Endodermal cell (in vitro differentiated cells): ENCODE results near the gene SLC9A3. TPM values are rescaled to one million over a fixed set of nuclear protein-coding genes. Genes with fewer than 3 reads are reported as not detected.

Experiments used
- DNase-seq: peaks from one replicate; pipeline ENCODE4 v3.0.0-alpha.2; 2017
- H3K27ac ChIP-seq: 2 replicates; pipeline ENCODE4 v1.5.1; 2013; ENCODE audit warnings: mild to moderate bottlenecking, low read depth, low read length, moderate library complexity
- H3K27me3 ChIP-seq: 2 replicates; pipeline ENCODE4 v1.6.1; 2013; ENCODE audit warnings: mild to moderate bottlenecking, low read length, moderate library complexity; ENCODE audit not compliant: insufficient read depth, control insufficient read depth, poor library complexity, severe bottlenecking
- H3K36me3 ChIP-seq: 2 replicates; pipeline ENCODE4 v1.7.0; 2013; ENCODE audit warnings: mild to moderate bottlenecking, low read length, moderate library complexity; ENCODE audit not compliant: control insufficient read depth, insufficient read depth
- H3K4me1 ChIP-seq: one replicate; pipeline ENCODE4 v1.7.0; 2013; ENCODE audit warnings: low read length; ENCODE audit not compliant: control insufficient read depth, insufficient read depth
- H3K4me3 ChIP-seq: 2 replicates; pipeline ENCODE4 v1.5.1; 2013; ENCODE audit warnings: mild to moderate bottlenecking, low read length, moderate library complexity
- H3K9ac ChIP-seq: 2 replicates; pipeline ENCODE4 v1.6.1; 2013; ENCODE audit warnings: mild to moderate bottlenecking, low read length, moderate library complexity; ENCODE audit not compliant: poor library complexity, severe bottlenecking; ENCODE audit errors: extremely low read depth
- H3K9me3 ChIP-seq: 2 replicates; pipeline ENCODE4 v1.6.1; 2013; ENCODE audit warnings: mild to moderate bottlenecking, low read length, moderate library complexity; ENCODE audit not compliant: control insufficient read depth
- H3K27ac Mint-ChIP-seq: 2 replicates; pipeline ENCODE4 v1.8.0; 2020; ENCODE audit warnings: mixed read lengths
- H3K27me3 Mint-ChIP-seq: 2 replicates; pipeline ENCODE4 v1.8.0; 2021; ENCODE audit warnings: mild to moderate bottlenecking, mixed read lengths; ENCODE audit not compliant: insufficient read depth
- H3K36me3 Mint-ChIP-seq: 2 replicates; pipeline ENCODE4 v1.8.0; 2020; ENCODE audit warnings: low read depth, mixed read lengths
- H3K4me1 Mint-ChIP-seq: 2 replicates; pipeline ENCODE4 v1.8.0; 2020; ENCODE audit warnings: mixed read lengths
- H3K4me3 Mint-ChIP-seq: 2 replicates; pipeline ENCODE4 v1.8.0; 2020; ENCODE audit warnings: mild to moderate bottlenecking, moderate library complexity, mixed read lengths
- H3K9me3 Mint-ChIP-seq: 2 replicates; pipeline ENCODE4 v1.8.0; 2020; ENCODE audit warnings: mild to moderate bottlenecking, mixed read lengths
- CTCF ChIP-seq: fragments of 200-600 bp; sonication (generic); conservative IDR thresholded peaks from 2 replicates; pipeline ENCODE4 v1.5.0; 2021; ENCODE audit warnings: antibody characterized with exemption, mild to moderate bottlenecking
- WGBS, 2 experiments: methylation state at CpG; one replicate each; pipeline versions ENCODE4 v1.1.5 to v1.1.7; 2013; ENCODE audit warnings: missing lambda C conversion rate in 2 of 2, mixed read lengths in 1 of 2; ENCODE audit not compliant: insufficient coverage in 1 of 2, insufficient read length in 1 of 2; 5-methylcytosine and 5-hydroxymethylcytosine counted together
- total RNA-seq, 2 donors: library from RNA; stranded (reverse); fragmentation: NEBNext Ultra II Directional in 1 of 2; extraction: Animal tissue kit (Norgen Biotek cat#: 25700) in 1 of 2; gene quantifications; 2 replicates in 1 of 2; 3 replicates in 1 of 2; pipeline ENCODE4 v1.2.1, GENCODE V29; 2021

Gene SLC9A3
- total RNA-seq, 2 donors from 2014 or later, result 1.3 to 1.5 TPM

- no peak overlapping the region for H3K4me3 Mint-ChIP-seq
- no peak overlapping the region for H3K27ac ChIP-seq
- no peak overlapping the region for H3K27ac Mint-ChIP-seq
- peaks cover 6% of the 10 kb centered on the region for H3K4me1 ChIP-seq
- H3K9me3 ChIP-seq, result no peaks in the 10 kb centered on the region
- H3K27me3 Mint-ChIP-seq, result peaks cover 23% of the 10 kb centered on the region
- H3K36me3 ChIP-seq, result no peaks in the 10 kb centered on the region
- H3K36me3 Mint-ChIP-seq, result no peaks in the 10 kb centered on the region
- peaks cover 18% of the 10 kb centered on the region for H3K27me3 ChIP-seq
- H3K4me1 Mint-ChIP-seq, result peaks cover 3% of the 10 kb centered on the region
- TF ChIP-seq CTCF, result no peak
- no peak overlapping the region for H3K9ac ChIP-seq
- H3K4me3 ChIP-seq, result no peak overlapping the region
- WGBS, 2 experiments, result 83 to 90% methylated on average over 1 to 9 of the region's 9 CpGs
- H3K9me3 Mint-ChIP-seq, result no peaks in the 10 kb centered on the region
- no peak for DNase-seq
Measured at GRCh38 chr5:476814-477175, 47.5 kb downstream of the SLC9A3 start.

GRCh38 chr5:476102-476813 lies 48.0 kb downstream of the SLC9A3 start:
- Mint-ChIP-seq H3K27me3 (peaks cover 23% of the 10 kb centered on the region), H3K9me3 (no peaks in the 10 kb centered on the region), H3K36me3 (no peaks in the 10 kb centered on the region), H3K4me1 (peaks cover 6% of the 10 kb centered on the region), H3K4me3 (no peak overlapping the region), H3K27ac (no peak overlapping the region)
- peaks cover 6% of the 10 kb centered on the region for H3K4me1 ChIP-seq
- no peak for DNase-seq
- peaks cover 18% of the 10 kb centered on the region for H3K27me3 ChIP-seq
- no peaks in the 10 kb centered on the region for H3K36me3 ChIP-seq
- 88 to 92% methylated on average over 29 to 51 of the region's 51 CpGs for WGBS, 2 experiments
- H3K9ac ChIP-seq, result no peak overlapping the region
- no peak overlapping the region for H3K27ac ChIP-seq
- H3K4me3 ChIP-seq, result no peak overlapping the region
- TF ChIP-seq CTCF, result no peak
- no peaks in the 10 kb centered on the region for H3K9me3 ChIP-seq

DNA sequence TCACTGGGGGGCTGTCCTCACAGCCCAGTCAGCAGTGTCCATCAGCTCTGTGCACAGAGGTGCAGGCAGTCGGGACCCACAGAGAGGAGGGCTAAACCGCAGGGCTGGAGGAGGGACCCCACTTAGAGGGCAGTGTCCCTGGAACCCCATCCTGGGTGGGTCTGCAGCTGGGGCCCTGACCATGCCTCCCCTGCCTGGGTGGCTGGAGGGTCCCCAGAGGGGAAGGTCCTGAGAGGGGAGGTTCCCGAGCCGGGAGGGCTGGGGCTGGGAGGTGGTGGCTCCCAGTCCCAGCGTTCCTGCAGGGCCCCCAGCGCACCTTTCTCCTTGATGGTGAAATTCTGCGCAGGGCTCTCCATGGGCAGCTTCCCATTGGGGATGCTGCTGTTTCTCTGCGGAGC lies 48.5 kb downstream of the SLC9A3 start:
- no peak overlapping the region for H3K4me3 Mint-ChIP-seq

More for the DNA sequence above, 48.5 kb downstream of the SLC9A3 start:
- TF ChIP-seq CTCF, result no peak
- no peak overlapping the region for H3K9ac ChIP-seq
- H3K36me3 ChIP-seq, result no peaks in the 10 kb centered on the region
- peaks cover 6% of the 10 kb centered on the region for H3K4me1 ChIP-seq
- Mint-ChIP-seq H3K4me1 (peaks cover 6% of the 10 kb centered on the region), H3K36me3 (no peaks in the 10 kb centered on the region), H3K27ac (no peak overlapping the region), H3K9me3 (no peaks in the 10 kb centered on the region), H3K27me3 (peaks cover 23% of the 10 kb centered on the region)
- H3K4me3 ChIP-seq, result no peak overlapping the region
- WGBS, 2 experiments, result 66 to 86% methylated on average over 6 to 8 of the region's 8 CpGs
- DNase-seq, result no peak
- H3K27me3 ChIP-seq, result peaks cover 18% of the 10 kb centered on the region
- H3K9me3 ChIP-seq, result no peaks in the 10 kb centered on the region
- no peak overlapping the region for H3K27ac ChIP-seq
